Smooth muscle cell of the brain vasculature (primary cell): Measurements from ENCODE around the gene EFR3B.
"Not testable (repeated sequence)": the region's sequence is repeated elsewhere in the genome, so short reads cannot be mapped to it uniquely, and the experiment has no call there.

Experiments used
- DNase-seq: peaks from one replicate; pipeline ENCODE4 v3.0.0-alpha.2; 2012; ENCODE audit warnings: low read depth, low spot score

The EFR3B gene

GRCh38 chr2:25073025-25073424 lies 31.1 kb downstream of the EFR3B start:
- no peak for DNase-seq

- no peak for DNase-seq
These were observed 32.0 kb downstream of the EFR3B start for GRCh38 chr2:25073914-25074313.

- DNase-seq, result no peak
These were observed 33.0 kb downstream of the EFR3B start for GRCh38 chr2:25074826-25075225.

- no peak for DNase-seq
These were observed 34.9 kb downstream of the EFR3B start for GRCh38 chr2:25076749-25077148.

- DNase-seq, result no peak
These were observed 35.9 kb downstream of the EFR3B start for GRCh38 chr2:25077789-25078169.

- DNase-seq, result peak; percentile 51
These were observed 36.5 kb downstream of the EFR3B start for GRCh38 chr2:25078170-25079049.

- no peak for DNase-seq
These were observed 37.3 kb downstream of the EFR3B start for GRCh38 chr2:25079050-25079635.

- DNase-seq, result no peak
These were observed 39.4 kb downstream of the EFR3B start for GRCh38 chr2:25081237-25081790.

GRCh38 chr2:25082002-25082622 lies 40.2 kb downstream of the EFR3B start:
- DNase-seq, result no peak

GRCh38 chr2:25085761-25086560 lies 44.1 kb downstream of the EFR3B start:
- no peak for DNase-seq

GRCh38 chr2:25088817-25089516 lies 47.1 kb downstream of the EFR3B start:
- DNase-seq, result no peak

GRCh38 chr2:25089605-25090315 lies 47.9 kb downstream of the EFR3B start:
- DNase-seq, result no peak

- DNase-seq, result no peak
These were observed 48.9 kb downstream of the EFR3B start for GRCh38 chr2:25090801-25091200.

- DNase-seq, result no peak
These were observed 49.4 kb downstream of the EFR3B start for GRCh38 chr2:25091265-25091664.

GRCh38 chr2:25098056-25098455 lies 56.2 kb downstream of the EFR3B start:
- no peak for DNase-seq

- no peak for DNase-seq
These were observed 57.0 kb downstream of the EFR3B start for GRCh38 chr2:25098670-25099486.

GRCh38 chr2:25102352-25102751 lies 60.5 kb downstream of the EFR3B start:
- DNase-seq, result not testable (repeated sequence)

GRCh38 chr2:25103287-25103871 lies 61.5 kb downstream of the EFR3B start:
- DNase-seq, result no peak

GRCh38 chr2:25104736-25105135 lies 62.9 kb downstream of the EFR3B start:
- no peak for DNase-seq
